Activated CD4-positive, alpha-beta T cell treated with anti-CD3 and anti-CD28 coated beads, Interleukin-2, amount 50 U/mL, for 4 hours (primary cell): ENCODE data around the gene CCR3.

Experiments used
- DNase-seq, 2 experiments: peaks; one replicate each; pipeline ENCODE4 v3.0.0-alpha.2; 2020

Gene CCR3

DNA sequence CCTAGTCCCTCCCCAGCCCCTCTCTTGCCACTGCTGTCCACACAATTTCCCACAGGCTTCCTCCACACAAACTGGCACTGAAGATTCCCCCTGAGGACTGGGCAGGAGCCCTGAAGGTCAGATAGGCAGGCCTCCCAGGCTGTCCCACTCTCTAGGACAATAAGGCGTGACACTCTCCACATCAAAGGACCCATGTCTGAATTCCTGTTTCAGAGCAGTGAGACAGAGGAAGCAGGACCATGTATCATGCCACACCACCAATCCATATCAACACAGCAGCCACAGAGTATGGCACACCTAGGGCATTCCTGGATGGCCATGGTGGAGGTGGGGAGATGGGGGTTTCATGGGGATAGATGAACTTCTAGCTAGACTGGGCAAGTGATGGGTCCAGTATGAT is 20.3 kb upstream of the CCR3 start:
- DNase-seq = no peak

DNA sequence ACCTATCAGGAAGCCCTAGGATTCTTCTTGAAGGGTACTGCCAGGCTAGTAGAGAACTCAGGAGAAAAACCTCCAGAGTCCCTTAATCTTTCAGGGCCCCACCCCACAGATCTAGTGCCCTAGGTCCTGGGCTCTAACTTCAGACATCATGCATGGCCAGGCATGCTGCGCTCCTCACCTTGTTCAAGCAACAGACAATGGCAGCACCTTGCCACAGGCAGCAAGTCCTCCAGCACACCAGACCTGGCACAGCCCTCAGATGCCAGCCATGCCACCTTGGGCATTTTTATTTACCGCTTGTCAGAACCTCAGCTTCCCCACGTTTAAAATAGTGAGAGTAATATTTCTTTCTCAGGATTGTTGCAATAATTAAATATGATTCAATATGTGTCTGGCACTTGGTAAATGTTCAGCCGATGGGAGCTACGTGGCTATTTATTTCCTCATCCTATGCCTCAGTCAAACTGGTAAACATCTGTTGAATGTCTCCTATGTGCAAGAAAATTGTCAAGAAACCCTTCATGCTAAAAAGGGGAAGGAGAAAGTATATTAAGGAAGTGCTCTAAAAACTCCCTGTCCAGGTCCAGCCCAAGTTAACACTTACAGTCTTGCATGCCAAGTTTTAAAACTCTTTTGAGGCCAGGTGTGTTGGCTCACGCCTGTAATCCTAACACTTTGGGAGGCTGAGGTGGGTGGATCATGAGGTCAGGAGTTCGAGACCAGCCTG is 19.7 kb upstream of the CCR3 start:
- DNase-seq = no peak

DNA sequence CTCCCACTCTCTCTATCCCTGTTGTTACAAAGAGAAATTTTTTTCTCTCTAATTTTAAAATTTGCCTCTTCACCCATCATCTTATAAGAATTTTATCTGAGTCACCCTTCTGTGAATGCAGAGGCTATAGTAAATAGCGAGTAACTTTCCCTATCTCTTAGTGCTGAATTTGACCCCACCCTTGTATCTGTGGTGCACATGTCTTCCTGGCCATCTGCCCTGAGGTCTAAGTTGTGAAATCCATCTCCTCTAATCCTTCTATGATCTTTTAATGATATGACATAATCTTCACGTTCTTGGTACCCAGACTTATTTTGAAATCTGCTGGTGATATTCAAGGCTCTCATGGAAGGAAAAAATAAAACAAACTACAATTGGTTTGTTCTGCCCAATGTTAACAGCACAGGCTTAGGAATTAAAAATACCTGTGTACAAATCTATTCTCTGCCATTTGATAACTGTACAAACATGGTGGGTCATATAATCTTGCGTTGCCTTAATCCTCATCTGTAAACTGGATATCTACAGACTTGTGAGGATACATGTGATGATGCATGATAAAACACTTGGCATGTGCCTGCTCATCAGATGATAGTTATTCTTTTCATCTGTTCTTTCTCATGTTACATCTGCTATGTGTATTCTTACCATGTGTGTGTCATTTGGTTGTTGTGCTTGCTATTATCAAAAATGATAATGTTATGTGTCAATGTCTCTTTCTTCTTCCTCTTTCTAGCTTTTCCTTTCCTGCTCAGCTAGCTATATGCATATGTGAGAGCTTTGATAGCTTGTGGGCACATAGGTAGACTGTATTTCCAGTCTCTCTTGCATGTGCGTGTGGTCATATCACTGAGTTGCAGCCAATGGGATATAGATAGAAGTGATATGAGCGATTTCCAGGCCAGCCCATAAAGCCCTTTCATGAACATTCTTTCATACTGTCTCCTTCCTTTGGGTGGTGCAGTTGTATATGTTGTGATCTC is 13.7 kb upstream of the CCR3 start:
- no peak for DNase-seq

DNA sequence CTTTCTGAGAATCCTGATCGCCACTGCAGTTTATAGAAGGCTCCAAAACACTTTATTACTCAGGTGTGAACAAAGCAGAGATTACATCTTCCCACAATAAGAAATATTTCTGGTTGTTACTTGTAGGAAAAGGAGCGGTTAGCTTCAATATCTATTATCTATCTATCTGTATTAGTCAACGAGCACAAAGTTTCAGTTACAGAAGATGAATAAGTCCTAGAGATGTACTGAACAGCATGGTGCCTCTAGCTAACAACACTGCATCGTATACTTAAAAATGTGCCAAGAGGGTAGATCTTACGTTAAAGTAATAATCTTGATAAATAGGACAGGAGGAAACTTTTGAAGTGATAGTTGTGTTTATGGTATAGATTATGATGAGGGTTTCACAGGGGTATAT is 10.9 kb upstream of the CCR3 start:
- DNase-seq = no peak

DNA sequence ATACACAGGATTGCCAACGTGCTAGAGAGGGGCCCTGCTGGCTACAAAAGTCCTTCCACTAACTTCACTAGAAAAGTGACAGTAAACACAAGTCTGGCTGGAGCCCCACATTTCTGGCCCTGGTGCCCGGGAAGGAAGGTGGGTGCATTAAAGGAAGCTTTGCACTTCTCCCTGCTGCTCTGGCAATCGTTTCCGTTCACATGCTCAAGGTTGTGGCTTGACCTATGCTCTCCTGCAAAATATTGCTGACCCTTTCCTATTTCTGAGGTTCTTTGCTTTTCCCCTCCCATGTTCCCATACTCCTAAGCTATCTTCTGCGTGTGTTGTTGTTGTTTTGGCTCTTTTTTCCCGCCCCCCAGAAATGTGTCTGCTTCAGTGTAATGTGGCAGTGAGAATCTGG is 9.1 kb upstream of the CCR3 start:
- no peak for DNase-seq

DNA sequence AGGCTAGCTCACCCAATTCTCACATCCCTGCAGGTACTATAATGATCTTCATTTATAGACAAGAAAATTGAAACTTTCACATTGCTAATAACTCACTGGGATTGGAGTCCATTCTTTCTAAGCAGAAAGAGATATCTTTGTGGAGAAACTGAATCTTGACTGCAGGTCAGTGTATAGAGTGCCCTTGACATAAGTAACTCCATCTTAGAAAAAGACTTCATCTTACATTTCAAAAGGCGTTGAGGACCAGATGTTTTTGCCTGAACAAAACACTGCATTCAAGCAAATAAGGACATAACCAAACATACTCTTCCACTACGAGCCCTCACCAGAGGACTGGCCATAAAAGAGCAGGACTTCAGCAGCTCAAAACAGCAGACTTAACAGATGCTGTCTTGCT is 6.8 kb upstream of the CCR3 start:
- no peak for DNase-seq

DNA sequence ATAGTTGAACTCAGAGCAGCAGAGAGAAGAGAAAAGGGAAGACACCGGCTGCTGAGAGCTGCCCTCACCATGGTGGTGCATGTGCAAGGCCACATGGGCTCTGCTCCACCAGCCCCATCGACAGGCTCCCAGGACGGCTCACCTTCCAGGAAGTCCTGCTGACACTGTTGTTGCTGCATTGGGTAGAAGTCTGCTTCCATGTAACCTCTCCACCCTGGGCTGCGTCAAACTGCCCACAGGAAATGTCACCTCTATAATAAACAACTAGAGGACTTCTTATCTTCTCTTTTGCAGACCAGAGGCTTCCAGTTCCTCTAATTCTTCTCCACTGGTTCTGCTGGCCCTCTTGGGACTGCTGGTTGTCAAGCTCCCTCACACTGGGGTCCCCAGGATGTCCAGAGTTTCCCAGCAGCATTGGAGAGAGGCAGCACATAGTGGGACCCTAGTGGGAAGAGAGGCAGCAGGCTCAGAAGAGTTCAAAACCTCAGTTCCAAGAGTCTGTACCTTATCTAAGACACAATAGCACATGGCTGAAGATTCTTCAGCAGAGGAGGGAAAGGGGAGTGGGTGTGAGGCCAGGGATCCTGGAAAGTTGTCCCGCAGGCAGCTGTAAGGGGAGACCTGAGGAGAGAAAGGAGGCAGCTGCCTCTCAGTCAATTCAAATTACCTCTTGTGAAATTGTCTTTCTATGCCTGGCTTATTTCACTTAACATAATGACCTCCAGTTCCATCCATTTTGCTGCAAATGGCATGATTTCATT is 5.8 kb upstream of the CCR3 start:
- DNase-seq = no peak

DNA sequence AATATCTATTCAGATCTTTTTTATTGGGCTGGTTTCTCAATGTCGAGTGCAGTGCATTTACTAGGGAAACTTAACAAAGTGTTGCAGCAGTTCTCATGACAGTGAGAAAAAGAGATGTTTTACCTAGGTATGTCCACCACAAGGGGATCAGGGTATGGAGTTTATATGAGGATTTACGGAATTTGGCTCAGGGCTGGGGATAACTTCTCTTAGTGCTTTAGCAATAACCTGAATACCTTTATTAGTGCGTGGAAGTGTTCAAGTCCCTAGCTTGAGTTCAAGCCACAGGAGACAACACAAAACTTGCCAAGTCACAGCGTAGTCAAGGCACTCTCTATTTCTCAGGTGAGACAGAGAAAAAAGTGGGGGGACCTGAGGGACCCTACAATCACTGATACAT is 3.9 kb upstream of the CCR3 start:
- no peak for DNase-seq

DNA sequence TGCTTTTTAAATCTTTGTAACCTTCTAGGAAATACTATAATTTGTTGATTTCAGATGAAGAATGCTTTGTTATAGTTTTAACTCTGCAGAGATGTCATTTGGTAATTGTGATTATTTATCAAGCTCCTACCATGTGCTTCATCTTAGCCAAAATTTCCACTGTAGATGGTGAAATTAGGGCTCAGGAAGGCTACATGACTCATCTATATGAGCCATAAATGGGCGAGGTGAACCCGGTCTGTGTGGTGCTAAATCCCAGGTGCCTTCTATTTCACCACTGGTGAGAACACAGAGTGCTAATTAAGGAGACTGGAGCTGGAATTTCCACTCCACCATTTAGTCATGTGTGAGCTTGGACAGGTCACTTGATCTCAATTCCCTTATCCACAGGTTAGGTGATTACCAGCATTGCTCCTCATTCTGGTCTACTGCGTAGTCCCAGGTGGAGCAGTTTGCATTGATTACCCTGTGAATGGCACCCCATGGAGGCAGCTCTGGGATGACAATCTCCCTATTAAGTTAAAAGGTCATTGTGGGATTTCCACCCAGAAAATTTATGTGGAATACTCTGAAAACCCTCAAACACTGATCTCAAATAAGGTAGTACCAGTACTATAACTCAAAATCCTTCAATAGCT is 2.8 kb upstream of the CCR3 start:
- DNase-seq = no peak

DNA sequence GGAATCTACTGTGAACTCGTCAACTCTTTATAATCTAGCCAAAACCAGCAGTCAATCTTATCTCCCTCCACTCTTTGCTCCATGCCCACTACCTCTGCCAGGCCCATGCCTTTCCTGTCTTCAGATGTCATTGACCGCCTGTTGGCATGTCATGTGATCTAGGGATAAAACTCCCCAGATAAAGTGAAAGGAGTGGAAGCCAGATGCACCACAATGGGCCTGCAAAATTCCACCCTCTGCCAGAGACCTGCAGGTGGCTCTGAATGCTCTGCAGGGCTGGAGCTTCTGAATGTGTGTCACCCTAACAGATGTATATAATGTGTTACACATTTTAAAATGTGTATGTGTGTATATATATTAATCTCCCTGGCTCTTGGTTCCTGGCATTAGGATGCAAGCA is 2.3 kb upstream of the CCR3 start:
- no peak for DNase-seq

DNA sequence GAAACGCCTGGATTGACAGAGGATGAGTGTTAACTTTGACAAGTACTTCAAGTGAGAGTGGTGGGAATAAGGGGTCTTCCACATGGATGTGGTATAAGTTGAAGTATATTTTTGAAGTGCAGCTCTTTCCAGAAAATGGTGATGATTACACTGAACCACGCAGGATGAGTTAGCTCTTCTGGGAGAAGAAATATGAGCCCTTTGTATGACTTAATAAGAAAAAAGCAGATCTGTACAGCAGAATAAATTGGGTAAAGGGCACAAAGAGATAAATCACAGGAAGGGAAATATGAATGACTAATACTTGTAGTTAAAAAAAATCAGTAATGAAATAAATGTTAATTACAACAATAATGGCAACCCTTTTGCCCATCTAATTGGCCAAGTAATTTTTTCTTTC is 1.3 kb downstream of the CCR3 start:
- no peak for DNase-seq

DNA sequence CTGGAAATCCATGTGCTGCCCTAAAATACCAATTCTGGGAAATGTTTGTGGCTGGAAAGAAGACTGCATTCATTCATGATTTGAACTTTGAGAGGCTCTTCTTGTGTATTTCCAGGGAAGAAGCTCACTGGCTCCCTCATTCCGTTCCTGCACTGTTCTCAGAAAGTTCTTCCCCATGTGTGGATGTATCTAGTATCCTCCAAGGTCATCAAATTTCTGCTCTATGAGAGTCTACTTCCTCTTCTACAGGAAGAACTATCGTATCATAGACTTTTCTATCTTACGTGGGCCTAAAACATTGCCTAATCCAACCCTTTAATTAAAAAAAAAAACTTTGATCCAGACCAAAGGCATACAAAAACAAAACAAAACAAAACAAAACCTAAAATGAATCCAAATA is 2.9 kb downstream of the CCR3 start:
- DNase-seq = no peak

DNA sequence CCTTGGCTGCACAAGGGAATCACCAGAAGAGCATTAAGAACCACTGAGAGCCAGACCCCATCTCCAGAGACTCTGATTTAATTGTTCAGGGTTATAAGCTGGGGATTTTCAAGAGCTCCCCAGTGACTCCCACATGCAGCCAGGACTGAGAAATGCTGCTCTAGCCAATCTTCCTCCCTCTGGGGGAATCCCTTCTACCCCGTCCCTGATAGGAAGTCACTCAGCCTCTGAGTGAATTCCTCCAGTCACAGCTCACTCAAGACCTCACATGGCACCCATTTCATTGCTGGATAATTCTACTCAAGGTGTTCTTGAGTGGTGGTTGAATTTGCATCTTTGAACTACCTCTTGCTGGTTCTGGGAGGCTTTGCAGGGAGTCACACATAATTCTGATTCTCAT is 10.7 kb downstream of the CCR3 start:
- DNase-seq = no peak

DNA sequence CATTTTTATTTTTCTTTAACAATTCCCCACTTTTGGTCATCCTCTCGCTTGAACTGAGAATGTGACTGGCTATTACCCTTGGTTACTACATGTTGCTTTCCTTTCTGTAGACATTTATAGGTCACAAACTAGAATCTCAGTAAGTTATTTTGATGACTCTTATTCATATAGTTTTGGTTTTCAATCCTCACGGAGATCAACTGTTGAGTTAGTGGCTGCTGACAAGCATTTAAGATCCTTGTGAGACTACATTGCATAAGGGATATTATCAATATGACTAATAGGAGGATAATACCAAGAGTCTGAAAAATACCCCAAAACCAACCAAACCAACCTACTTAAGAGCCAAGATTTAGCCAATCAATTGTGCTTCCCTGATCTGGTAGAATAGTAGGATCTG is 16.3 kb downstream of the CCR3 start:
- no peak for DNase-seq

DNA sequence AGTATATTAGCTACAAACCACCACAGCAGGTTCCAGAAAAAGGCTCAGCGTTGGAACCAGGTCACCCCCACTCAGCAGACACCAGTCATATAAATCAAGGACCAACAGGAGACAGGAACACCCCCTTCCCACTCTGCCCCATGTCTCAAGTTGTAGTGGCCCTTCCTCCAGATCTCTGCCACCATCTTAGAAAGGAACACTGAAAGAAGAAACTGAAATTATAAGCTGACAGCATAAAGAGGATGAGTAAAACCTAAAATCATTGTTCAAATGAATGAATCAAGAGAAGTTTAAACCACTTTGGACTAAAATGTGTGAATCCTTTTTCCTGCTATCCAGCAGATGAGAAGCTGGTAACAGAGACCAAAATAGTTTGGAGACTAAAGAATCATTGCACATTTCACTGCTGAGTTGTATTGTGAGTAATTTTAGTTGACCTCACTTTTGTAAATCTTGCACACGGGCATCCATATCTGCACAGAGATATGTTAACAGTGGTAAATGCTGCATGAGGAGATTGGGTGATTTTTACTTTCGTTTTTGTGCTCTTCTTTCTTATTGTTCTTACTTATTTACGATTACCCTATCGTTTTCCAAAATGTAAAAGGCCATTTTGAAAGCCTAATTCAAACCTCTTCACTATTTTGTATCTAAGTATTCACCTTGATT is 19.8 kb downstream of the CCR3 start:
- DNase-seq = no peak

DNA sequence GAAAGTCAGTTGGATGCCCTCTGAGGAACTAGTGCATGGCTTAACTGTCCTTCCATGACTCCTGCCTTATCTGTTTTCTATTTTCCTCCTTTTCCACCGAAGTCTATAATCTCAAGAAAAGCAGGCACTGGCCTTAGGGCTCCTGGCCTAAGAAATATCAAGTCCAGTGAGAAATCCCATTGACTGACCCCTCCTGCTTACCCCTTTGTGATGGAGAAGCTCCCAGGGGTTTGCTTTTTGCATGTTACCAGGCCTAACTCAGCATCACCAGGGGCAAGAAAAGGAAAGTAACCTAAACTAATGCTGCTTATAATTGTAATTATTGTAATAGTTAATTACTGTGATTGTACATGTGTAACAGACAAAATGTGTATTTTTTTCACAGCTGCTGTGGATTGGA is 21.7 kb downstream of the CCR3 start:
- DNase-seq = no peak

DNA sequence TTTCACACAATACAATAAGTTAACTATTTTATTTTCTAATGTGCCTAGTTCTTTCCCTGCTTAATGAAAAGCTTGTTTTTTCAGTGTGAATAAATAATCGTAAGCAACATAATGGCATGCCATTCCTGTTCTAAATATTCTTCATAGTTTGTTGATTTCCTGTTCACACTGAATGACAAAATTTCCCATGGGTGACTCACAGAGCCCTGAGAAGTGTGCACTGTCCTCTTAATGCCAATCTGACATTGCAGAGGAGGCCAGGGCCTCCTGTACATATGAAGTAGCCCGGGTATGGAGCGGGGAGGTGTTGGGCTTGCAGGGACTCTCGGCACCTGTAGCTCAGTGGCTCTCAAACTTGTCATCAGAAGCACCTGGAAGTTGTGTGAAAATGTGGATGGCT is 24.3 kb downstream of the CCR3 start:
- no peak for DNase-seq

DNA sequence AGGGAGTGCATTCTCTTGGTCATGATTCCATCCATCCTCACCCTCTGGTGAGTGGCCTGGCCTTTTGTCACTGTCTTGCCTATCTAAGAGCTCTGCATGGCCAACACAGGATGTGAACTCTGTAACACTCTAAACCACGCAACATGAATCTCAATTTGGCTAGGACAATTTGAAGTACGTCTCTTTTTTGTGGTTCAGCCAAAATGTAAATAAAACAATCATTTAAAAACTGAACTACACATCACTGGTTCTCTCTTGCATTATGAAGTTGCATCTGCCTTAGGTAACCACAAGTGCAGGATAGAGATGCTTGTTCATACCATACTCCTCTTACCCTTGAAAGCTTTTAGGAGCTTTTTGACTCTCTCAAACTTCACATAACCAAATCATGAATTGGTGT is 27.3 kb downstream of the CCR3 start:
- DNase-seq = no peak

DNA sequence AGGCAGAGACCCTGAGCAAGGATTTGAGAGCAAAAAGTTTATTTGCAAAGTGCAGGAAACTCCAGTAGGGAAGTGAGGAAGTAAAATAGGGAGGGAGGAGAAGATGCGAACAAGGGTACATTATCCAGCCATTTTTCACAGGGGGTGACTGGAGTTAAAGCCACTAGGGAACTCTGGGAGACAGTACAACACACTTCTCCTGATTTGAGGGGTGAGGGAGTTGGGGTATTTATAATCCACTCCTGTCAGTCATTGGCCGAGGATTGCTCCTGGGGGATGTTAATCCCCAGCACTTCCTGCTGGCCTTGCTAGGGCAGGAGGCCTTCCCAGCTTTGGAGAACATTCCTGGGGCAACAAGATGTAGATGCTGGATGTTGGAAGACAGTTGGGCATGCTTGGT is 28.2 kb downstream of the CCR3 start:
- no peak for DNase-seq

DNA sequence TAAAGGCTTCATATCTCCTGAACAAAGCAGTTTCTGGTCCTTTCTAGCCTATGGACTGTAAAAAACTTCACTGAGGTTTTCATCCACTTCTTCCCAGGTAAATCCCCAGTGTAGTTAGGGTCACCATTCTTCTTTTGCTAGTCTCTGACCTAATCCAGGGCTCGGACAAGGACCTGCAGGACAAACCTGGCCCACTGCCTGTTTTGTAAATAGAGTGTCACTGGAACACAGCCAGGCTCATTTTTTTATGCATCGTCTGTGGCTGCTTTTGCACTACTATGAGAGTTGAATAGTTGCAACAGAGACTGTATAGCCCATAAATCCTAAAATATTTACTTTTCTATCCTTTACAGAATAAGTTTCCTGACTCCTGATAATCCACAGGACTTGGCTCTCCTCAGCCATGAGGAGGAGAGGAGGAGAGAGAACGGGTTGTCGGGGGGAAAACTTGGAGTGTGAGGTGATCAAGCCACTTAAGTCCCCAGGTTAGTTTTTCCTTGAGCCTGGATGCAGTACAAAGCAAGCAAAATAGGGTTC is 29.0 kb downstream of the CCR3 start:
- no peak for DNase-seq

DNA sequence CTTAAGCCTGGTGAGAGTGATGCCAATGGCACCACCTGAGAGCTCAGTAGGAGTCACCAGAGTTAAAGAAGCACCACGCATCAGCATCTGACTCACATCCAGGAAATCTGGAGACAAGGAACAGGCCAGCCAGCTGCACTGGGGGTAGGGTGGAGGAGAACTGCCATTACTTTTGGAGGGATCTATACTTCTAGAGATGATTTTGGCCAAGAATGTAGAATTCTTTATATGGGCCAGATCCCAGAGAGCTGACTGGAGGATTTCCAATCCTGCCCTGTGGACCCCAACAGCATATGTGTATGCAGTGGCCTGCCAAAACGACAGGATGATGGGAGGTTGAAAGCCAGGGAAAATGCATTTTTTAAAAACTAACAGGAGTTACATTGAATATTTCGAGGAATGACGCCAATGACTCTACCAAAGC is 29.8 kb downstream of the CCR3 start:
- DNase-seq = no peak

DNA sequence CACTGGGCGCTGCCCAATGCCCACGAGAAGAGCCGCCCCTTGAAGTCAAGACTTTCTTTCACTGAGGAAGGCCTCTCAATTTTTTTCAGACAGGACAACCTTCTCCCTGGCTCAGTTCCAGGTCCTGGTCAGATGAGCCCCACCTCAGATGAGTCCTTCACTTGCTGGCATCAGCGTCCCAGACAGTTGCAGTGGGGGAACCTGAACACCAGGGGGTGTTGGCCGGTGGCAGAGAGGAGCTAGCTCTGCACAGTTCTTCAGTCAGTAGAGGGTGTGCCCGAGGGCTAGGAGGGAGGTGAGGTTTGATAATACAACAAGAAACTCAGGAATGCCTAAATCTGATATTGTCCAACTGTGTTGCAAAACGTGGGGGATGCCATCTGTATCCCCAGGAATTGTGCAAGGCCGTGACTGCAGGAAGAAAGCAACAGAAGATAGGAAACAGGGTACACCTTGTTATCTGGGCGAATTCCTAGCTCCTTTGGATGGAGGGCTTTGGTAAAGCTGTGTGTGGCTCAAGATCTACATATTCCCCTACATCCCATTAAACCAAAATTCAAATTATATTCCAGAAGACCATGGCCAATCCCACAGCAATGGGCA is 34.3 kb downstream of the CCR3 start:
- peak; percentile 67 to 71 for DNase-seq
